Measurements from ENCODE around the gene GCAT. TPM values are rescaled to one million over a fixed set of nuclear protein-coding genes. Genes with fewer than 3 reads are reported as not detected.

The GCAT gene
- total RNA-seq, 1 experiment from 2014 or later, result 24.8 TPM

GRCh38 chr22:37819105-37819433, 11.3 kb downstream of the GCAT start:
- H3K9me3 Mint-ChIP-seq (ENCODE audit: unreplicated experiment), result no peaks in the 10 kb centered on the region
- no TSS peak for BruUV-seq (replicated peaks)
- ChIA-PET CTCF (interaction anchor here (3.3 kb wide), 1 partner anchor 44 kb away, joined by 41 read pairs; no protein-coding TSS in a partner anchor), POLR2A (no interaction called here)
- DNase-seq, result no peak
- intact Hi-C loops (cut with micrococcal nuclease; ENCODE audit: unreplicated experiment), result no loop called here
- no peak overlapping the region for H3K4me3 Mint-ChIP-seq (ENCODE audit: unreplicated experiment)
- peaks cover 1% of the 10 kb centered on the region for H3K36me3 ChIP-seq (ENCODE audit: control insufficient read depth, insufficient read depth, low read length)
- H3K27ac Mint-ChIP-seq (ENCODE audit: unreplicated experiment), result no peak overlapping the region
- H3K27me3 ChIP-seq (replicated peaks; ENCODE audit: control insufficient read depth, insufficient read depth, low read length), result no peaks in the 10 kb centered on the region
- H3K4me1 Mint-ChIP-seq (ENCODE audit: low read depth, unreplicated experiment), result peaks cover 12% of the 10 kb centered on the region
- no peak for TF ChIP-seq CTCF (IDR thresholded peaks at IDR 0.05; ENCODE audit: insufficient read depth in 1 of 2, low read depth in 1 of 2, low read length in 1 of 2, severe bottlenecking in 1 of 2, unreplicated experiment in 1 of 2)
- H3K9me3 ChIP-seq, result no peaks in the 10 kb centered on the region
- H3K36me3 Mint-ChIP-seq (ENCODE audit: insufficient read depth, unreplicated experiment), result peaks cover 37% of the 10 kb centered on the region
- no peak overlapping the region for H3K4me3 ChIP-seq (ENCODE audit: low read depth, low read length)
- H3K27me3 Mint-ChIP-seq (ENCODE audit: insufficient read depth, unreplicated experiment), result no peaks in the 10 kb centered on the region
- H3K4me1 ChIP-seq, result peaks cover 9% of the 10 kb centered on the region

- no peak for DNase-seq
- Mint-ChIP-seq H3K9me3 (ENCODE audit: unreplicated experiment) (no peaks in the 10 kb centered on the region), H3K27me3 (ENCODE audit: insufficient read depth, unreplicated experiment) (no peaks in the 10 kb centered on the region), H3K36me3 (ENCODE audit: insufficient read depth, unreplicated experiment) (peaks cover 24% of the 10 kb centered on the region), H3K27ac (ENCODE audit: unreplicated experiment) (no peak overlapping the region), H3K4me1 (ENCODE audit: low read depth, unreplicated experiment) (peaks cover 12% of the 10 kb centered on the region), H3K4me3 (ENCODE audit: unreplicated experiment) (no peak overlapping the region)
- Histone ChIP-seq H3K9me3 (no peaks in the 10 kb centered on the region), H3K27me3 (replicated peaks; ENCODE audit: control insufficient read depth, insufficient read depth, low read length) (no peaks in the 10 kb centered on the region), H3K4me1 (peaks cover 9% of the 10 kb centered on the region), H3K36me3 (ENCODE audit: control insufficient read depth, insufficient read depth, low read length) (no peaks in the 10 kb centered on the region; the same call in 1 of the 2 replicates), H3K4me3 (ENCODE audit: low read depth, low read length) (no peak overlapping the region)
- ChIA-PET POLR2A (no interaction called here), CTCF (no interaction called here)
- TF ChIP-seq CTCF (IDR thresholded peaks at IDR 0.05; ENCODE audit: insufficient read depth in 1 of 2, low read depth in 1 of 2, low read length in 1 of 2, severe bottlenecking in 1 of 2, unreplicated experiment in 1 of 2), result no peak
- intact Hi-C loops (cut with micrococcal nuclease; ENCODE audit: unreplicated experiment), result no loop called here
- BruUV-seq (replicated peaks), result no TSS peak
These were observed 12.6 kb downstream of the GCAT start for GRCh38 chr22:37820350-37820749.

GRCh38 chr22:37822079-37822833, 14.5 kb downstream of the GCAT start:
- Histone ChIP-seq H3K36me3 (ENCODE audit: control insufficient read depth, insufficient read depth, low read length) (no peaks in the 10 kb centered on the region), H3K27me3 (replicated peaks; ENCODE audit: control insufficient read depth, insufficient read depth, low read length) (no peaks in the 10 kb centered on the region), H3K9me3 (no peaks in the 10 kb centered on the region), H3K4me1 (peaks cover 9% of the 10 kb centered on the region), H3K4me3 (ENCODE audit: low read depth, low read length) (no peak overlapping the region)
- no peak for TF ChIP-seq CTCF (IDR thresholded peaks at IDR 0.05; ENCODE audit: insufficient read depth in 1 of 2, low read depth in 1 of 2, low read length in 1 of 2, severe bottlenecking in 1 of 2, unreplicated experiment in 1 of 2)
- CTCF ChIA-PET, result interaction anchor here (0.9 kb wide), 1 partner anchor 41 kb away, joined by 6 read pairs; no protein-coding TSS in a partner anchor
- Mint-ChIP-seq H3K36me3 (ENCODE audit: insufficient read depth, unreplicated experiment) (peaks cover 19% of the 10 kb centered on the region), H3K9me3 (ENCODE audit: unreplicated experiment) (no peaks in the 10 kb centered on the region), H3K4me1 (ENCODE audit: low read depth, unreplicated experiment) (peaks cover 12% of the 10 kb centered on the region), H3K27me3 (ENCODE audit: insufficient read depth, unreplicated experiment) (no peaks in the 10 kb centered on the region), H3K27ac (ENCODE audit: unreplicated experiment) (no peak overlapping the region), H3K4me3 (ENCODE audit: unreplicated experiment) (no peak overlapping the region)
- POLR2A ChIA-PET, result interaction anchor here (0.5 kb wide), 1 partner anchor 18 kb away, joined by 9 read pairs; no protein-coding TSS in a partner anchor
- intact Hi-C loops (cut with micrococcal nuclease; ENCODE audit: unreplicated experiment), result no loop called here
- DNase-seq, result no peak
- no TSS peak for BruUV-seq (replicated peaks)

Data from Caco-2 (cell line).